Panc1 (cell line): ENCODE data around the gene ASB14. TPM values are rescaled to one million over a fixed set of nuclear protein-coding genes. Genes with fewer than 3 reads are reported as not detected.

Source experiments
- ATAC-seq: fragments of 200-7000 bp; cut with Tn5 transposase; 2 replicates; pipeline ENCODE4 v1.9.1; 2020; ENCODE audit warnings: mild to moderate bottlenecking, moderate library complexity
- BruUV-seq: library from RNA; stranded (reverse); fragments of 400-500 nt; replicated peaks from 2 replicates; lab custom pipeline; 2021; lab: Mats Ljungman, UMichigan
- CTCF ChIA-PET: fragments of 300-600 bp; sonication (Branson Sonifier 250); formaldehyde crosslinking; loops from one replicate; lab custom pipeline; 2022; ENCODE audit warnings: antibody characterized with exemption; lab: Charles Lee
- POLR2A ChIA-PET: fragments of 300-600 bp; sonication (Branson Sonifier 250); formaldehyde crosslinking; loops from one replicate; lab custom pipeline; 2022; ENCODE audit warnings: antibody characterized with exemption; lab: Charles Lee
- DNase-seq: peaks from one replicate; pipeline ENCODE4 v3.0.0-alpha.2; 2010; ENCODE audit warnings: low read depth, low spot score
- H3K27ac ChIP-seq: 2 replicates; pipeline ENCODE4 v1.5.1; 2011; ENCODE audit warnings: mild to moderate bottlenecking, low read length, inconsistent platforms
- H3K27me3 ChIP-seq: fragments of 200-500 bp; sonication (Bioruptor generic); 2 replicates; pipeline ENCODE4 v1.6.0; 2014; ENCODE audit warnings: low read length, inconsistent platforms; ENCODE audit not compliant: control insufficient read depth, insufficient read depth
- H3K36me3 ChIP-seq: fragments of 200-500 bp; sonication (Bioruptor generic); 2 replicates; pipeline ENCODE4 v1.5.1; 2014; ENCODE audit warnings: inconsistent platforms, mild to moderate bottlenecking, low read length, moderate library complexity; ENCODE audit not compliant: control insufficient read depth, insufficient read depth
- H3K4me1 ChIP-seq: 2 replicates; pipeline ENCODE4 v1.5.1; 2011; ENCODE audit warnings: inconsistent platforms, mild to moderate bottlenecking, low read length, moderate library complexity; ENCODE audit not compliant: control insufficient read depth, insufficient read depth
- H3K4me3 ChIP-seq, 2 experiments: 2 replicates each; pipeline ENCODE4 v1.5.1; 2011 to 2012; ENCODE audit warnings: low read depth in 2 of 2, low read length in 2 of 2, mild to moderate bottlenecking in 2 of 2, inconsistent platforms in 1 of 2, moderate library complexity in 1 of 2
- H3K9me3 ChIP-seq: fragments of 200-500 bp; sonication (Bioruptor generic); 2 replicates; pipeline ENCODE4 v1.5.1; 2014; ENCODE audit warnings: low read depth, mild to moderate bottlenecking, inconsistent platforms, low read length, moderate library complexity; ENCODE audit not compliant: control insufficient read depth, insufficient read depth
- POLR2AphosphoS5 ChIP-seq: IDR thresholded peaks from 2 replicates; pipeline ENCODE4 v1.6.1; 2012; ENCODE audit warnings: mild to moderate bottlenecking, low read depth, low read length, moderate library complexity
- REST ChIP-seq, 2 experiments: IDR thresholded peaks; 2 replicates each; pipeline ENCODE4 v1.6.1; 2011 to 2012; ENCODE audit warnings: low read depth in 2 of 2, control low read depth in 1 of 2, low read length in 1 of 2, mild to moderate bottlenecking in 1 of 2, moderate library complexity in 1 of 2; ENCODE audit not compliant: insufficient read depth in 1 of 2
- SIN3A ChIP-seq: IDR thresholded peaks from 2 replicates; pipeline ENCODE4 v1.6.1; 2012; ENCODE audit warnings: low read depth, mild to moderate bottlenecking, low read length, moderate library complexity, borderline replicate concordance; ENCODE audit not compliant: insufficient read depth
- TCF7L2 ChIP-seq: IDR thresholded peaks from 2 replicates; pipeline ENCODE4 v1.6.1; 2011; ENCODE audit warnings: mild to moderate bottlenecking, low read depth, low read length, inconsistent platforms
- in situ Hi-C: cut with HindIII; loops from 2 replicates; pipeline ENCODE4 v1.10.0; 2016; ENCODE audit warnings: low sequenced_read_pairs, low pct_unique_long_range_greater_than_20kb
- intact Hi-C: fragments of 100-400 bp; cut with micrococcal nuclease; formaldehyde crosslinking; loops from one replicate; pipeline ENCODE4 v1.10.0; 2022; ENCODE audit not compliant: unreplicated experiment
- total RNA-seq: library from RNA; stranded (reverse); gene quantifications from one replicate; pipeline ENCODE4 v1.2.1, GENCODE V29; 2021; ENCODE audit not compliant: unreplicated experiment
- TF ChIP-seq, protein P1 (sequence below): fragments of 450-650 bp; IDR thresholded peaks from 2 replicates; pipeline ENCODE4 v1.5.1; 2017; ENCODE audit warnings: mild to moderate bottlenecking

ASB14 gene
- total RNA-seq, 1 experiment from 2014 or later = not detected

DNA sequence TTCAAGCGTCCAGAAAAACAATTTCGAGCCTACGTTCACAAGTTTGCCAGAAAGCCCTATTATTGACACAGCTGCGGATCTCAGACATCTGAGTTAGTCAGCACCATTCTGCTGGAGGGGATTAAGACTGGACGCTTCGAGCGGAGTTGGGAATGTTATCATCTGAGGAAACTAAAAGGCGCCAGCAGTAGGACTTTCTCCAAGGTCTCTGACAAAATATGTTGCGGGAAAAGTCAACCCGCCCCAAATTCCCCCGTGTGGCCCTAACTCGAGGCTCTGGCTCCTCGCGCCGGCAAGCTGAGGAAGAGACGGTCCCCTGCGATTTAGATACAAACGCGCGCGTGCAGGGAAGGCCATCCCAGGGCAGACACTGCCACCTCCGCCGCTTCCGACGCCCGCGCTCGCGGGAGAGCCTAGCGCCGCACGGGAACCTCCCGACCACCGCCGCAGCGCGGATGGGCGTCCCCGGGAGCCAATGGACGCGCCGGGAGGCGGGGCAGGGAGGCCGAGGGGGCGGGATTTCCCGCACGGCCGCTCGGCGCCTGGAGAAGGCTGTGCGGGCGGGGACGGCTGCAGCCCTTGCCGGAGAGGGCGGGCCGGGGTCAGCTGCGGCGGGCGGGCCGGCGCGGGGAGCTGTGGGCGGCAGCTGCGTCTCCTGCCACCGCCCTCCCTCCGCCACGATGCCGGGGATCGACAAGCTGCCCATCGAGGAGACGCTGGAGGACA, 65.1 kb downstream of the ASB14 start, which contains the start of gene APPL1:
Gene APPL1 (plus strand): TSS at position 526 of the 726 bp plus-strand sequence. CDS start 155 bp downstream, at position 681.
- Histone ChIP-seq H3K4me1 (peaks cover 19% of the 10 kb centered on the region), H3K36me3 (no peaks in the 10 kb centered on the region; the same call in 1 of the 2 replicates), H3K4me3 (peak within 1 kb of the TSS; percentile 86 to 87), H3K27ac (peak within 1 kb of the TSS; percentile 95), H3K27me3 (no peaks in the 10 kb centered on the region), H3K9me3 (no peaks in the 10 kb centered on the region)
- intact Hi-C loops = loop anchor here (10.0 kb wide), 1 partner anchor 123 kb away; no protein-coding TSS in a partner anchor
- peak; percentile 39 for DNase-seq
- in situ Hi-C loops = no loop called here
- ATAC-seq = peak; percentile 98
- TF ChIP-seq, protein P1, sequence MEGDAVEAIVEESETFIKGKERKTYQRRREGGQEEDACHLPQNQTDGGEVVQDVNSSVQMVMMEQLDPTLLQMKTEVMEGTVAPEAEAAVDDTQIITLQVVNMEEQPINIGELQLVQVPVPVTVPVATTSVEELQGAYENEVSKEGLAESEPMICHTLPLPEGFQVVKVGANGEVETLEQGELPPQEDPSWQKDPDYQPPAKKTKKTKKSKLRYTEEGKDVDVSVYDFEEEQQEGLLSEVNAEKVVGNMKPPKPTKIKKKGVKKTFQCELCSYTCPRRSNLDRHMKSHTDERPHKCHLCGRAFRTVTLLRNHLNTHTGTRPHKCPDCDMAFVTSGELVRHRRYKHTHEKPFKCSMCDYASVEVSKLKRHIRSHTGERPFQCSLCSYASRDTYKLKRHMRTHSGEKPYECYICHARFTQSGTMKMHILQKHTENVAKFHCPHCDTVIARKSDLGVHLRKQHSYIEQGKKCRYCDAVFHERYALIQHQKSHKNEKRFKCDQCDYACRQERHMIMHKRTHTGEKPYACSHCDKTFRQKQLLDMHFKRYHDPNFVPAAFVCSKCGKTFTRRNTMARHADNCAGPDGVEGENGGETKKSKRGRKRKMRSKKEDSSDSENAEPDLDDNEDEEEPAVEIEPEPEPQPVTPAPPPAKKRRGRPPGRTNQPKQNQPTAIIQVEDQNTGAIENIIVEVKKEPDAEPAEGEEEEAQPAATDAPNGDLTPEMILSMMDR = no peak
- TF ChIP-seq POLR2AphosphoS5 (peak; percentile 81), SIN3A (0 out of 2 replicates have a peak, but pooled peaks have one; percentile 7), TCF7L2 (0 out of 2 replicates have a peak, but pooled peaks have one; percentile 17), REST (IDR thresholded peaks at IDR 0.05; ENCODE audit: insufficient read depth in 1 of 2, low read depth in 2 of 2, low read length in 1 of 2) (no peak)
- BruUV-seq = no TSS peak
- POLR2A ChIA-PET = no interaction called here
- CTCF ChIA-PET = no interaction called here

- H3K36me3 ChIP-seq = no peaks in the 10 kb centered on the region; the same call in 1 of the 2 replicates
- no peak overlapping the region for H3K4me3 ChIP-seq
- no peaks in the 10 kb centered on the region for H3K9me3 ChIP-seq
- no peak for TF ChIP-seq REST (IDR thresholded peaks at IDR 0.05; ENCODE audit: insufficient read depth in 1 of 2, low read depth in 2 of 2, low read length in 1 of 2)
- TF ChIP-seq, protein P1 = no peak
- no peak for TF ChIP-seq POLR2AphosphoS5
- no peak for TF ChIP-seq SIN3A
- no peak for TF ChIP-seq TCF7L2
- CTCF ChIA-PET = no interaction called here
- no TSS peak for BruUV-seq
- intact Hi-C loops (loop anchor here (10.0 kb wide), 1 partner anchor 121 kb away; no protein-coding TSS in a partner anchor), in situ Hi-C loops (no loop called here)
- no peak for DNase-seq
- H3K27me3 ChIP-seq = no peaks in the 10 kb centered on the region
- POLR2A ChIA-PET = no interaction called here
- H3K4me1 ChIP-seq = peaks cover 19% of the 10 kb centered on the region
- H3K27ac ChIP-seq = peak overlapping the region; percentile 95; the same call in 1 of the 2 replicates
- ATAC-seq = no peak
Measured at GRCh38 chr3:57226176-57226575, 66.3 kb downstream of the ASB14 start.
